NCI-H748 (cell line): ENCODE measurements around the gene ATP9B.
"Not testable (repeated sequence)": the region's sequence is repeated elsewhere in the genome, so short reads cannot be mapped to it uniquely, and the experiment has no call there.

Source experiments
- DNase-seq: peaks from one replicate; lab custom pipeline; 2025; ENCODE audit not compliant: unreplicated experiment; lab: John Stamatoyannopoulos, UW

The ATP9B gene

DNA sequence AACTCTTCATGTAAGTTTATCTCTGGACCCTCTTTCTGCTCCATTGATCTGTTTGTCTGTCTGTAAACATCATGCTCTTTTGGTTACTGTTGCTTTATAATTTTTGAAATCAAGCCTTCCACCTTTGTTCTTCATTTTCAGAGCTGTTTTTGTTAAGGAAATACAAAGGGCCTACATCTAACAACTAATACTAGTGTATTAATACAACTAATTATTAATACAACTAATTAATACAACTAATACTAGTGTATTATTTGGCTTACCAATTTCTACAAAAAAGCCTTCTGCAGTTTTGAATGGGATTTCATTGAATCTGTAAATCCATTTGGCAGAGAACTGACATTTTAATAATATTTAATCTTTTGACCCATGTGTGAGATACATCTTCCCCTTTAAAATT lies 66.7 kb downstream of the ATP9B start:
- DNase-seq: no peak

- no peak for DNase-seq
These were observed 67.5 kb downstream of the ATP9B start for GRCh38 chr18:79136742-79137141.

GRCh38 chr18:79139206-79139605 lies 70.0 kb downstream of the ATP9B start:
- no peak for DNase-seq

- DNase-seq: no peak
These were observed 77.8 kb downstream of the ATP9B start for GRCh38 chr18:79147014-79147413.

DNA sequence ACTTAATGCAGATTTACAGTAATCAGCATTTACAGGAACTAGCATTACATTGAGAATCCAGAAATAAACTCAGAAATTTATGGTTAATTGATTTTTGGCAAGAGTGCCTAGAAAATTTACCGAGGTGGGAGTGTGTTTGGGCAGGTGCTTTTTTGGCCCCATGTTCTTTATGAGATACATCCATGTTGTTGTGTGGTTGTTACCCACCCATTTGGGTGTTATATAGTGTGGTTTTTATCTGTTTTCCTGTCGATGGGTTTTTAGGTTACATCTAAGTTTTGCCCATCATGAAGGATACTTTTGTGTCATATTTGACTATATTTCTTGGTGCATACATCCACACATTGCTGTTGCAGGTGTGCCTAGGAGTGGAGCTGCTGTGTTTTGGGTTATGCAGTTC lies 82.0 kb downstream of the ATP9B start:
- DNase-seq: no peak

DNA sequence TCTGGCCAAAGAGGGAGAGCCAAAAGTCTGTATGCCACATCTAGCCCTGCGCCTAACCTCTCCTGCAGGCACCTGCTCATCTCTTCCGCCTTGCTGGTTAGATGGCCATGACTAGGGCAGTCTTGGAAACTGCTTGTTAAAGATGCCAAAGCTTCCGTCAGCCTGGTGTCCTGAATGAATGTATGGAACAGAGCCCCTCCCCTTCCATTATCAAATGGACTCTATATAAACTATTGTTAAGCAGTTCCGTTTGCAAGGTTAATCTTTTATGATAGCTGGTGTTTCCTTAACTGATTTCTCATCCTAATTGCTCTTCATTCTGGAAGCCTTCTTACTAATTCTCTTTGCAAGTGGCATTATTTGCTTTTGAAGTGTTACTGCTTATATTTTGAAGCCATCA lies 87.1 kb downstream of the ATP9B start:
- DNase-seq: no peak

- DNase-seq: no peak
These were observed 95.5 kb downstream of the ATP9B start for GRCh38 chr18:79164706-79165105.

DNA sequence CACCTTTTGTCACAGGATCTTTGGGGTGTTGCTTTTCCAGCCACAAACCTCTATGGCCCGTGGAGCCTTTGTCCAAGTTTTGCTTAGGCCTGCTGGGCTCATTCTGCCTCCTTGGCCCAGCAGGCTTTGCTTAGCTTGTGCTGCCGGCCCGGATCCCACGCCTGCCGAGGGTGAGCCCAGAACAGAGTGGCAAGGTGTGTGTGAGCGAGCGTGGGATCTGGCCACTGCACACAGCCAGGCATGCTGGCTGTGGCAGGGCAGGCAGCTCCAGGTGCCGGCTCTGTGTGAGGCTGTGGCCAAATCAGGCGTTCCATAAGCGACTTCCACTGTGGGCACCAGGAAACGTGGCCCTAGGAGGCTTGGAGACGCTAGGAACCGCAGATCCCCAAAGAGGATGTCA lies 97.5 kb downstream of the ATP9B start:
- no peak for DNase-seq

GRCh38 chr18:79167526-79168190 lies 98.5 kb downstream of the ATP9B start:
- no peak for DNase-seq

DNA sequence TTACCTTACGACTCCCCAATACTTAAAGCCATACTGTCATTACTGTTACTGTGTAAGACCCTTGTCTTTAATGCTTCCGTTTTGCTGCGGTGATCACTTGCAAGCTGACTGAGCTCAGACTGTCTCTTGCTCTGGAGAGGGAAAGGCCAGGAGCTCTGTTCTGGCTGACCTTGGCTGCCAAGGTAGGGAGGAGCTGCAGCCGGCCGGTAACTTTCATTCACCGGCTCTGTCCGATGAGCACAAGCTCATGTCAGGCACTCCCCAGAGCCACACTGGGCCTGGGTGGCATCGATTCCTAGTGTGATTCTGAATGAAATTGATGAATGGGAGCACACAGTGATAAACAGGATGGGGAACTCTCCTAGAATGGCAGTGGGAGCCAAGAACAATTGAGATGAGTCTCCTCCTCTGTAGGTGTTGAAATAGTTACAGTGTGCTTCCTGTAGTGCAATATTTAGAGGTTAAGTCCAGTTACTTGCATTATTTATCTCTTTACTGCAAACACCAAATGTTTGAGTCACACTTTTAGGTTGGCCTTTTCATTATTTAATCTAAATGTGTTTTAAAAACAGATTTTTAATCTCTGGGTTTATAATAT lies 100.9 kb downstream of the ATP9B start:
- DNase-seq: peak; percentile 15

GRCh38 chr18:79172331-79172730 lies 103.1 kb downstream of the ATP9B start:
- DNase-seq: not testable (repeated sequence)

DNA sequence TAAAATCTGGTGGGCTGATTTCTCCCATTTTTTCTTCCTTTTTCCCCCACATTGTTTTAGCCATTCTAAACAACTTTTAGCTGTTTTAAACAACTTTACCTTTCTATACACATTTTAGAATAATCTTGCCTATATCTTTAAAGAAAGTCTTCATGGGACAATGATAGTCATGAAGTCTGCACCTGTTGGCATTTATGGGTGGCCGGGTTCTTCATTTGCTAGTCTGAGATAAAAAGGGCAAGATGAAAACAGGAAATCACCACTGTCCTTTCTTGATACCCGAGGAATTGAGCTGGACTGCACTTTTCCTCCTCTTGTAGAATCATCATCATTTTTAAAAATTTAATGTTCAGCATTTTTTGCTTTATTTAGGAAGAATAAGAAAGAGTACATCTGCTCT lies 104.5 kb downstream of the ATP9B start:
- no peak for DNase-seq

GRCh38 chr18:79178113-79178531 lies 108.9 kb downstream of the ATP9B start:
- DNase-seq: no peak

GRCh38 chr18:79182047-79182713 lies 113.0 kb downstream of the ATP9B start:
- DNase-seq: no peak

DNA sequence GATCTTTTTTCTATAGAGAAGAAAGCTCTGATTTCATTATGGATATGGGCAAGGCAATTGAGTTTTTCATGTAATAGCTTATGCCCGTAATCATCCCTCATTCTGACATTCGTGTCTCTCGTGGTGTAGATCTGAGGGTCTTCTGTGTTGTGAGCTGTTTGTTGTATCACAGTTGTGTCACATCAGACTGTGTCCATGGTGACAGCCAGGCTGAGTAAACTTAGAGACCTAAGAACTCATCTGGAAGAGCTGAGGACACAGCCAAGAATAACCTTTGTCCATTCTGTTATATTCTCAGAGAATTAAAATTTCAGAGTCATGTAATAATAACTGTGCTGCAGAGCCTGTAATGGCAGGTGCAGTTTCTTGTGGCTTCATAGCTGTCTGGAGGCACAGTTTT lies 116.5 kb downstream of the ATP9B start:
- DNase-seq: peak; percentile 68

GRCh38 chr18:79186649-79187048 lies 117.5 kb downstream of the ATP9B start:
- no peak for DNase-seq

- no peak for DNase-seq
These were observed 118.5 kb downstream of the ATP9B start for GRCh38 chr18:79187532-79188277.

DNA sequence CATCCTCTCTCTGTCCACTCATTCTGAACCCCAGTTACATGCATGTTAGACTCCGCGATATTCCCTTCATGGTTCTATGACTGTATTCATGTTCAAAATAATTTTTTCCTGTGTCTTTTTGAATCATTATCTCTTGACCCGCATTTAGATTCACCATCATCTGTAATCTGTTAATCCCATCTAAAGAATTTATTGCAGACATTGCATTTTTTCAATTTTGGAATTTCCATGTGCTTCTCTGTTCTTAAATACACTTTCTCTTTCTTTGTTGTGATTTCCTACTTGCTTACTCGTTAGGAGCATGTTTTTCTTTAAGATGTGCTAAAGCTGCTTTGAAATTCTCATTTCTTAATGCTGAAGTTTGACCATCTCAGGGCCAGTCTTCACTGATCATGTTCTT lies 122.2 kb downstream of the ATP9B start:
- no peak for DNase-seq

- DNase-seq: no peak
These were observed 122.8 kb downstream of the ATP9B start for GRCh38 chr18:79191956-79192355.

- no peak for DNase-seq
These were observed 124.6 kb downstream of the ATP9B start for GRCh38 chr18:79193826-79194225.

- peak; percentile 82 for DNase-seq
These were observed 126.8 kb downstream of the ATP9B start for GRCh38 chr18:79195716-79196683.
